ENCODE data around the gene VAV3.

DNA sequence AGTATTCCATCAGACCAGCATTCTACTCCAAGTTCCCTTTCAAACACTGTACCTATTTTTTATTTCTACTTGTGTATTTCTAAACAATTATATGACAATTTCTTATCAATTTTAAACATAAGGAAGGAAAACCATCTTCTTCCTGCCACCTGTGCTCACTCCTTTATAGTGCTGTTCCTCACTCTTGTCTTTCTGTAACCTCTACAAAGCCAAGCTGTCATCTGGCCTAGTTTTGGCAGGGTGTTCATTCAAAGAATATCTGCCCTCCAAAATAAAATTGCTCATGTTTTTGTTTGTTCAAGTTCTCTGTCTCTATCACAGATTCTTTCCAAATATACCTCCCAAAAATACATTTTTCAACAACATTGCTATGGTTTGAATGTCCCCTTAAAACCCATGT lies 360.2 kb downstream of the VAV3 start:
- TF ChIP-seq, protein P1, sequence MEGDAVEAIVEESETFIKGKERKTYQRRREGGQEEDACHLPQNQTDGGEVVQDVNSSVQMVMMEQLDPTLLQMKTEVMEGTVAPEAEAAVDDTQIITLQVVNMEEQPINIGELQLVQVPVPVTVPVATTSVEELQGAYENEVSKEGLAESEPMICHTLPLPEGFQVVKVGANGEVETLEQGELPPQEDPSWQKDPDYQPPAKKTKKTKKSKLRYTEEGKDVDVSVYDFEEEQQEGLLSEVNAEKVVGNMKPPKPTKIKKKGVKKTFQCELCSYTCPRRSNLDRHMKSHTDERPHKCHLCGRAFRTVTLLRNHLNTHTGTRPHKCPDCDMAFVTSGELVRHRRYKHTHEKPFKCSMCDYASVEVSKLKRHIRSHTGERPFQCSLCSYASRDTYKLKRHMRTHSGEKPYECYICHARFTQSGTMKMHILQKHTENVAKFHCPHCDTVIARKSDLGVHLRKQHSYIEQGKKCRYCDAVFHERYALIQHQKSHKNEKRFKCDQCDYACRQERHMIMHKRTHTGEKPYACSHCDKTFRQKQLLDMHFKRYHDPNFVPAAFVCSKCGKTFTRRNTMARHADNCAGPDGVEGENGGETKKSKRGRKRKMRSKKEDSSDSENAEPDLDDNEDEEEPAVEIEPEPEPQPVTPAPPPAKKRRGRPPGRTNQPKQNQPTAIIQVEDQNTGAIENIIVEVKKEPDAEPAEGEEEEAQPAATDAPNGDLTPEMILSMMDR (IDR thresholded peaks at IDR 0.05): no peak
- TF ChIP-seq POLR2A (IDR thresholded peaks at IDR 0.05): no peak

All from heart left ventricle (tissue), 13 donors.